Measurements from ENCODE around the gene WDR45B. TPM values are rescaled to one million over a fixed set of nuclear protein-coding genes. Genes with fewer than 3 reads are reported as not detected.
A peak's percentile ranks its signal among the peaks of the same experiment; 100 is the strongest.
"Not testable (repeated sequence)": the region's sequence is repeated elsewhere in the genome, so short reads cannot be mapped to it uniquely, and the experiment has no call there.

The WDR45B gene
- total RNA-seq, 1 experiment from 2014 or later, result 110 TPM

GRCh38 chr17:82586576-82587233 is 61.5 kb downstream of the WDR45B start:
- Histone ChIP-seq H3K79me2 (ENCODE audit: insufficient read depth, low read length) (no peaks in the 10 kb centered on the region), H3K79me1 (ENCODE audit: insufficient read depth, low read depth, low read length, poor library complexity, severe bottlenecking) (no peaks in the 10 kb centered on the region), H4K8ac (replicated peaks; ENCODE audit: insufficient read length, low read depth, low read length) (no peak overlapping the region), H3K18ac (ENCODE audit: insufficient read length, low read depth, low read length) (no peak overlapping the region), H2BK15ac (ENCODE audit: low read depth, low read length) (no peak overlapping the region), H3K4me1 (ENCODE audit: insufficient read depth, low read length) (no peaks in the 10 kb centered on the region), H4K5ac (ENCODE audit: insufficient read length, low read depth, low read length) (no peak overlapping the region), H2AFZ (ENCODE audit: low read length) (no peak overlapping the region), H2BK20ac (ENCODE audit: low read depth, low read length, poor library complexity, severe bottlenecking) (no peak overlapping the region), H3K23me2 (ENCODE audit: insufficient read length, low read depth, low read length, poor library complexity, severe bottlenecking) (no peaks in the 10 kb centered on the region), H3K56ac (ENCODE audit: insufficient read length, low read depth, low read length) (no peak overlapping the region), H3T11ph (ENCODE audit: low read length) (no peak overlapping the region), H3K14ac (ENCODE audit: insufficient read depth, low read length) (no peak overlapping the region), H3K9me3 (ENCODE audit: control insufficient read depth, low read depth, low read length) (no peaks in the 10 kb centered on the region), H3K27ac (ENCODE audit: insufficient read length, low read depth, low read length) (no peak overlapping the region), H4K91ac (ENCODE audit: insufficient read length, low read depth, low read length) (no peak overlapping the region), H3K27me3 (ENCODE audit: insufficient read depth, low read length) (no peaks in the 10 kb centered on the region), H2BK5ac (ENCODE audit: insufficient read length, low read length) (no peak overlapping the region), H3K23ac (ENCODE audit: insufficient read length, low read depth, low read length) (no peak overlapping the region), H2BK12ac (ENCODE audit: insufficient read length, low read depth, low read length) (no peak overlapping the region), H2BK120ac (ENCODE audit: low read depth, low read length, poor library complexity, severe bottlenecking) (no peak overlapping the region), H3K9ac (ENCODE audit: extremely low read depth, insufficient read length, low read length) (no peak overlapping the region), H4K20me1 (ENCODE audit: control insufficient read depth, insufficient read depth, insufficient read length) (peaks cover 2% of the 10 kb centered on the region), H3K4me2 (ENCODE audit: insufficient read depth, insufficient read length, low read length) (no peak overlapping the region), H3K4ac (ENCODE audit: low read depth, low read length) (no peak overlapping the region), H2AK5ac (ENCODE audit: insufficient read length, low read length) (no peak overlapping the region)
- DNase-seq, result no peak
- Mint-ChIP-seq H3K27me3 (ENCODE audit: low read depth) (no peaks in the 10 kb centered on the region), H3K36me3 (ENCODE audit: insufficient read depth in 1 of 3, low read depth in 3 of 3) (peaks cover 35 to 72% (median 71%) of the 10 kb centered on the region in 3 experiments), H3K9me3 (peaks cover 0 to 2% of the 10 kb centered on the region in 2 experiments; a peak in 1 of 5 replicates), H3K4me1 (no peaks in the 10 kb centered on the region), H3K27ac (peak overlapping the region in 1 of 3 experiments; percentile 16; a peak in 1 of 7 replicates), H3K4me3 (no peak overlapping the region)
- no peak for TF ChIP-seq CTCF (conservative IDR thresholded peaks at IDR 0.05)
- WGBS (ENCODE audit: extremely low coverage, insufficient read length, low lambda C conversion rate), result no CpG with 5 or more reads among the region's 21 CpGs

- not testable (repeated sequence) for H3K27me3 Mint-ChIP-seq (ENCODE audit: low read depth); H3K4me1 Mint-ChIP-seq; H3K79me2 ChIP-seq (ENCODE audit: insufficient read depth, low read length); H3K23me2 ChIP-seq (ENCODE audit: insufficient read length, low read depth, low read length, poor library complexity, severe bottlenecking); DNase-seq; H3K9ac ChIP-seq (ENCODE audit: extremely low read depth, insufficient read length, low read length); H3K79me1 ChIP-seq (ENCODE audit: insufficient read depth, low read depth, low read length, poor library complexity, severe bottlenecking); H4K20me1 ChIP-seq (ENCODE audit: control insufficient read depth, insufficient read depth, insufficient read length); H4K5ac ChIP-seq (ENCODE audit: insufficient read length, low read depth, low read length); H2BK15ac ChIP-seq (ENCODE audit: low read depth, low read length); H2BK5ac ChIP-seq (ENCODE audit: insufficient read length, low read length); H2BK120ac ChIP-seq (ENCODE audit: low read depth, low read length, poor library complexity, severe bottlenecking); H3K4me2 ChIP-seq (ENCODE audit: insufficient read depth, insufficient read length, low read length); H3T11ph ChIP-seq (ENCODE audit: low read length); H3K27ac ChIP-seq (ENCODE audit: insufficient read length, low read depth, low read length); H3K56ac ChIP-seq (ENCODE audit: insufficient read length, low read depth, low read length); H4K8ac ChIP-seq (replicated peaks; ENCODE audit: insufficient read length, low read depth, low read length); H3K9me3 ChIP-seq (ENCODE audit: control insufficient read depth, low read depth, low read length); H3K27me3 ChIP-seq (ENCODE audit: insufficient read depth, low read length); H2BK20ac ChIP-seq (ENCODE audit: low read depth, low read length, poor library complexity, severe bottlenecking); H2AFZ ChIP-seq (ENCODE audit: low read length); H3K9me3 Mint-ChIP-seq; H2AK5ac ChIP-seq (ENCODE audit: insufficient read length, low read length); H3K23ac ChIP-seq (ENCODE audit: insufficient read length, low read depth, low read length); H2BK12ac ChIP-seq (ENCODE audit: insufficient read length, low read depth, low read length); H3K18ac ChIP-seq (ENCODE audit: insufficient read length, low read depth, low read length); H3K14ac ChIP-seq (ENCODE audit: insufficient read depth, low read length); H3K4me3 Mint-ChIP-seq; H3K4ac ChIP-seq (ENCODE audit: low read depth, low read length); H3K4me1 ChIP-seq (ENCODE audit: insufficient read depth, low read length); H4K91ac ChIP-seq (ENCODE audit: insufficient read length, low read depth, low read length)
- peaks cover 36 to 72% (median 71%) of the 10 kb centered on the region in 3 experiments for H3K36me3 Mint-ChIP-seq (ENCODE audit: insufficient read depth in 1 of 3, low read depth in 3 of 3)
- WGBS (ENCODE audit: extremely low coverage, insufficient read length, low lambda C conversion rate), result no CpG with 5 or more reads among the region's 23 CpGs
- H3K27ac Mint-ChIP-seq, result peak overlapping the region; percentile 34 to 93 (median 40); a peak in 3 of 7 replicates
Measured at GRCh38 chr17:82585935-82586575, 62.2 kb downstream of the WDR45B start.
